Peyer's patch (tissue), 4 donors: ENCODE data around the gene RNASE7. TPM values are rescaled to one million over a fixed set of nuclear protein-coding genes. Genes with fewer than 3 reads are reported as not detected.

Source experiments
- DNase-seq, 3 donors: peaks; one replicate each; pipeline ENCODE4 v3.0.0-alpha.2; 2017 to 2019
- H3K27ac ChIP-seq, 4 donors: fragments of 200-600 bp; sonication (generic); one replicate each; pipeline ENCODE4 v1.5.1; 2016 to 2019
- H3K27me3 ChIP-seq, 2 donors: fragments of 200-600 bp; sonication (generic); one replicate each; pipeline ENCODE4 v1.5.1; 2019
- H3K36me3 ChIP-seq, 3 donors: fragments of 200-600 bp; sonication (generic); one replicate each; pipeline ENCODE4 v1.5.1; 2016 to 2019
- H3K4me1 ChIP-seq, 4 donors: fragments of 200-600 bp; sonication (generic); one replicate each; pipeline ENCODE4 v1.5.1; 2016 to 2019
- H3K4me3 ChIP-seq, 4 donors: fragments of 200-600 bp; sonication (generic); 1 replicate in 3 of 4; 2 replicates in 1 of 4; pipeline ENCODE4 v1.5.1; 2016 to 2019; ENCODE audit warnings: mild to moderate bottlenecking in 1 of 4
- H3K9me3 ChIP-seq, 4 donors: fragments of 200-600 bp; sonication (generic); one replicate each; pipeline ENCODE4 v1.5.1; 2016 to 2019; ENCODE audit warnings: mild to moderate bottlenecking in 1 of 4
- POLR2A ChIP-seq, 2 donors: fragments of 450-650 bp; IDR thresholded peaks; one replicate each; pipeline ENCODE4 v1.5.1; 2017; ENCODE audit warnings: antibody characterized with exemption in 2 of 2, mild to moderate bottlenecking in 2 of 2, moderate library complexity in 2 of 2
- total RNA-seq, 4 donors: library from RNA; depleted of rRNA; stranded (reverse); fragments of >200 nt; gene quantifications; one replicate each; pipeline ENCODE4 v1.1.0, GENCODE V29; 2016
- TF ChIP-seq, protein P1 (sequence below), 6 experiments: fragments of 450-650 bp in 4 of 6; fragments of 200-600 bp in 2 of 6; sonication (generic) in 1 of 6; IDR thresholded peaks; one replicate each; pipeline ENCODE4 v1.5.1; 2017 to 2019; ENCODE audit warnings: antibody characterized with exemption in 6 of 6, mild to moderate bottlenecking in 3 of 6, moderate library complexity in 1 of 6

The RNASE7 gene
- total RNA-seq, 4 donors from 2014 or later: not detected

DNA sequence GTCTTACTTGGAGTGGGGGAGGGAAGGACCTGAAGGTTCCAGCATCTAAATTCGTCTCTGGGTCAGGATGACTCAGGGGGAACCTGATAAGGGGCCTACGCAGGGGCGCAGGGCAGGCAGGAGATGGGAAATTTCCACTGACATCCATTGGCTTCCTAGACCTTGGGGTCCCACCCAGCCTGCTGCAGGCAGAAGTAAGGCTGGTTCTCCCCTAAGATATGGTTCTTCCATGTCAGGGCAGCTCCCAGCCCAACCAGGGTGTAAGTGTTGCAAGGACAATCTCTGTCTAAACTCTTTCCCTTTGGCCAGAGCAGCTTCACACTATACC, 15.2 kb upstream of the RNASE7 start:
- DNase-seq: no peak
- Histone ChIP-seq H3K4me3 (no peak overlapping the region), H3K36me3 (no peaks in the 10 kb centered on the region), H3K27ac (peak overlapping the region in 3 of 4 donors; percentile 77 to 86 (median 86)), H3K4me1 (peaks cover 0 to 21% (median 3%) of the 10 kb centered on the region in 4 donors), H3K27me3 (no peaks in the 10 kb centered on the region), H3K9me3 (no peaks in the 10 kb centered on the region)
- TF ChIP-seq, protein P1, sequence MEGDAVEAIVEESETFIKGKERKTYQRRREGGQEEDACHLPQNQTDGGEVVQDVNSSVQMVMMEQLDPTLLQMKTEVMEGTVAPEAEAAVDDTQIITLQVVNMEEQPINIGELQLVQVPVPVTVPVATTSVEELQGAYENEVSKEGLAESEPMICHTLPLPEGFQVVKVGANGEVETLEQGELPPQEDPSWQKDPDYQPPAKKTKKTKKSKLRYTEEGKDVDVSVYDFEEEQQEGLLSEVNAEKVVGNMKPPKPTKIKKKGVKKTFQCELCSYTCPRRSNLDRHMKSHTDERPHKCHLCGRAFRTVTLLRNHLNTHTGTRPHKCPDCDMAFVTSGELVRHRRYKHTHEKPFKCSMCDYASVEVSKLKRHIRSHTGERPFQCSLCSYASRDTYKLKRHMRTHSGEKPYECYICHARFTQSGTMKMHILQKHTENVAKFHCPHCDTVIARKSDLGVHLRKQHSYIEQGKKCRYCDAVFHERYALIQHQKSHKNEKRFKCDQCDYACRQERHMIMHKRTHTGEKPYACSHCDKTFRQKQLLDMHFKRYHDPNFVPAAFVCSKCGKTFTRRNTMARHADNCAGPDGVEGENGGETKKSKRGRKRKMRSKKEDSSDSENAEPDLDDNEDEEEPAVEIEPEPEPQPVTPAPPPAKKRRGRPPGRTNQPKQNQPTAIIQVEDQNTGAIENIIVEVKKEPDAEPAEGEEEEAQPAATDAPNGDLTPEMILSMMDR (IDR thresholded peaks at IDR 0.05): no peak
- TF ChIP-seq POLR2A (IDR thresholded peaks at IDR 0.05): no peak

DNA sequence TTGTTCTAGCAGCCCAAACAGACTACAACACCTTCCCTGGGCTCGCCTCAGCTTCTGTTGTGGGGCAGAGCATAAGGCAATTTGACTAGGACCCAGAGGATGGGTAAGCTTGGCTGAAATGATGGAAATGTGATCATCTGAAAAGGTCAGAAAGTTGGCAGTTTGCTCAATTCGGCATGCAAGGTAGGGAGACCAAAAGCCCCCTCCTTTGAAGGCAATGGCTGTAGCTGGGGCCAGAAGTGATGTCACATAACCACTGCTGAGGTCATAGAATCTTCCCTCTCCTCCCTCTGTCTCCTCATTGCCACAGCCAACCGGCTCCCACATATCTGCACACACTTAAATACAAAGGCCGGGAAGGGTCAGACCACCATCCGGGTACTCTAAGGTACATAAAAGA, 12.2 kb upstream of the RNASE7 start, which contains the start of gene TPPP2:
TPPP2 (plus strand) TSS at position 301 of the 400 bp plus-strand sequence. CDS start 365 bp downstream, outside the sequence.
- Histone ChIP-seq H3K4me3 (no peak within 1 kb of the TSS), H3K27me3 (no peaks in the 10 kb centered on the region), H3K4me1 (peaks cover 0 to 6% (median 3%) of the 10 kb centered on the region in 4 donors), H3K9me3 (no peaks in the 10 kb centered on the region), H3K36me3 (no peaks in the 10 kb centered on the region), H3K27ac (no peak within 1 kb of the TSS)
- TF ChIP-seq POLR2A (IDR thresholded peaks at IDR 0.05): no peak
- TF ChIP-seq, protein P1 (IDR thresholded peaks at IDR 0.05): no peak
- no peak for DNase-seq

DNA sequence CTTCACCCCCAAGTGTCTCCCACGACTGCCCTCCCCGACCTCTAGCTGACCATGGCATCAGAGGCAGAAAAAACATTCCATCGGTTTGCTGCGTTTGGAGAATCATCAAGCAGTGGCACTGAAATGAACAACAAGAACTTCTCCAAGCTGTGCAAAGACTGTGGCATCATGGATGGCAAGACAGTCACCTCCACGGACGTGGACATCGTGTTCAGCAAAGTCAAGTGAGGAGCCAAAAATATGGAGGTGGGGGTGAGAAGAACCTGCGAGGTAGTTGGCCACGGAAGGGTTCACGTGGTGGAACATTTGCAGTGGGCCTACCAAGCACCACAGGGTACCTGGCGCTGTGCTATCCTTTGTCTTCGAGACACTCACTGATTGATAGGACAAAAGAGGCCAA, 11.6 kb upstream of the RNASE7 start:
- Histone ChIP-seq H3K27me3 (no peaks in the 10 kb centered on the region), H3K27ac (no peak overlapping the region), H3K4me3 (no peak overlapping the region), H3K4me1 (peaks cover 0 to 6% (median 3%) of the 10 kb centered on the region in 4 donors), H3K9me3 (no peaks in the 10 kb centered on the region), H3K36me3 (no peaks in the 10 kb centered on the region)
- TF ChIP-seq POLR2A (IDR thresholded peaks at IDR 0.05): no peak
- TF ChIP-seq, protein P1 (IDR thresholded peaks at IDR 0.05): no peak
- DNase-seq: no peak

DNA sequence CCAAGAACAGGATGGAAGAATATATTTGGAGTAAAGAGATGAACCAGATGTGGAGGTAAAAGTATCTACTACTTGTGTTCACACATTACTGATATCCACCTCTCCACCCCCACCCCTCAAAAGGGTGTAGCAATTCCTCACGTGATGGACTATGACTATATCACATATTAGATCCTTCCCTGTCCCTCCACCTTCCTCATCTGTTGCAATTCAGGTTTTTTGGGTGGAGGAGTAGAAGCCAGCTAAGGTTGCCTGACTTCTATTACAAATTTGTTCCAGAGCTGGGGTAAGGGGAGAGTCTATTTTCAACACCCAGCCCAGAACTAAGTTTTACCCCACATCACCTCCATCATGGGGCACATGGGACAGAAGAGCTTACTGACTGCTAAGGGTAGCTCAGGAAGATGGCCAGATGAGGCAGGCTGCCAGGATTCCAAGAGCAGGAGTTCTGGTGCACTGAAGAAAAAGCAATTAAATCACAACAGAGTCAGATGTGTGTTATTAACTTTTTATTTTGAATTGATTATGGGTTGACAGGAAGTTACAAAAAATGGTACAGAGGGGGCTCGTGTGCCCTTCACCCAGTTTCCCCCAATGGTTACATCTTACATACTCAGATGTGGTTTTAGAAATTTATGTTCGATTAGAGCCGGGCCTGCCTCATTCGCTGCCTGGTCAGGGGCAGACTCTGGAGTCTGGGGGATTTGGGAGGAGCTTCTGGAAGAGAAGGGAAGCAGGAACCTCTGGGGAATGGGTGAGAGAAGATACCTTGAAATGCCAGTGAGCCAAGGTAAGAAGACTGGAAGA, 9.6 kb upstream of the RNASE7 start:
- Histone ChIP-seq H3K27ac (no peak overlapping the region), H3K36me3 (no peaks in the 10 kb centered on the region), H3K4me1 (no peaks in the 10 kb centered on the region), H3K9me3 (no peaks in the 10 kb centered on the region), H3K4me3 (no peak overlapping the region), H3K27me3 (no peaks in the 10 kb centered on the region)
- DNase-seq: no peak
- no peak for TF ChIP-seq POLR2A (IDR thresholded peaks at IDR 0.05)
- TF ChIP-seq, protein P1 (IDR thresholded peaks at IDR 0.05): no peak

DNA sequence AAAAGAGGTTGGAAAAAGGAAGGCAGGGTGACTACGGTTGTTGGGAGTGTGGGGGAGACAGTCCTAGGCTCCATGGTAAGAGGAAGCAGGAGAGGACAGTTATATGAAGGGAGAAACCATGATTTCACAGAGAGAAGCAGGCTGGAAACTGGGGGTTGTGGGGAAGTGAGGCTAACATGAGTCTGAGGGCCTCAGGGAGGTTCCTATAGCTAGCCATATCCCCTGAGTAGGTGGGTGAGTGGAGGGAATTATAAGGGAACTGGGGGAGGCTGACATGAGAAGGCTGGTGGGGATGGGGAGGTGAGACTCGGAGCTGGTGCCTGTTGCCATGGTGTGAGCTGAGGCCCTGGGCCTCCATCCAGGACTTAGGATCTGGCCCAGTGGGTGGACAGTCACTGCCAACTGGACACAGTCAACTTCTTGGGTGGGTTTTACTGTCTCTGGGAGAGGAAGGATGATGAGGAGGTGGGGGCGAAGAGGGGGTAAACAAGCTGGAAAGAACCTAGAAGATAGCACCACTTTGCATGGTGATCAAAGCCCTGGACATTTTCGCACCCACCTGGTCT, 8.9 kb upstream of the RNASE7 start:
- Histone ChIP-seq H3K4me3 (no peak overlapping the region), H3K9me3 (no peaks in the 10 kb centered on the region), H3K27ac (no peak overlapping the region), H3K4me1 (peaks cover 0 to 4% (median 0%) of the 10 kb centered on the region in 4 donors), H3K27me3 (no peaks in the 10 kb centered on the region), H3K36me3 (no peaks in the 10 kb centered on the region)
- DNase-seq: no peak
- TF ChIP-seq, protein P1 (IDR thresholded peaks at IDR 0.05): no peak
